ENCODE data around the gene UNC5B. TPM values are rescaled to one million over a fixed set of nuclear protein-coding genes. Genes with fewer than 3 reads are reported as not detected.
"Not testable (repeated sequence)": the region's sequence is repeated elsewhere in the genome, so short reads cannot be mapped to it uniquely, and the experiment has no call there.

Gene UNC5B
- total RNA-seq, 4 donors from 2014 or later = 2.2 to 3.7 (median 3.2) TPM

GRCh38 chr10:71217266-71218045 lies 5.1 kb downstream of the UNC5B start:
- no peaks in the 10 kb centered on the region for H3K27me3 ChIP-seq
- no peaks in the 10 kb centered on the region for H3K36me3 ChIP-seq
- H3K9me3 ChIP-seq = no peaks in the 10 kb centered on the region
- peaks cover 0 to 47% (median 4%) of the 10 kb centered on the region in 3 donors for H3K4me1 ChIP-seq
- peak; percentile 25 for ATAC-seq
- 0 to 2% methylated on average over 14 to 15 of the region's 57 CpGs for WGBS, 2 donors (ENCODE audit: low coverage in 1 of 2)
- peak overlapping the region in 3 of 4 donors; percentile 34 to 67 (median 62) for H3K27ac ChIP-seq
- no peak for TF ChIP-seq POLR2AphosphoS5 (IDR thresholded peaks at IDR 0.05)
- TF ChIP-seq EP300 (IDR thresholded peaks at IDR 0.05) = no peak
- no peak for TF ChIP-seq CTCF (IDR thresholded peaks at IDR 0.05)
- no peak for TF ChIP-seq POLR2A (IDR thresholded peaks at IDR 0.05)
- peak overlapping the region; percentile 36 to 60 for H3K4me3 ChIP-seq

GRCh38 chr10:71218046-71218650 lies 5.8 kb downstream of the UNC5B start:
- Histone ChIP-seq H3K4me1 (peaks cover 0 to 41% (median 4%) of the 10 kb centered on the region in 3 donors), H3K36me3 (no peaks in the 10 kb centered on the region), H3K9me3 (no peaks in the 10 kb centered on the region), H3K27me3 (no peaks in the 10 kb centered on the region), H3K27ac (peak overlapping the region in 1 of 4 donors; percentile 67), H3K4me3 (peak overlapping the region in 1 of 2 donors; percentile 60)
- 71 to 73% methylated on average over 1 to 3 of the region's 4 CpGs for WGBS, 2 donors (ENCODE audit: low coverage in 1 of 2)
- ATAC-seq = no peak
- TF ChIP-seq POLR2AphosphoS5 (IDR thresholded peaks at IDR 0.05) (no peak), EP300 (IDR thresholded peaks at IDR 0.05) (no peak), POLR2A (IDR thresholded peaks at IDR 0.05) (no peak), CTCF (IDR thresholded peaks at IDR 0.05) (no peak)

GRCh38 chr10:71218651-71219050 lies 6.3 kb downstream of the UNC5B start:
- 86 to 100% methylated on average over 1 to 2 of the region's 5 CpGs for WGBS, 2 donors (ENCODE audit: low coverage in 1 of 2)
- no peak overlapping the region for H3K4me3 ChIP-seq
- no peak overlapping the region for H3K27ac ChIP-seq
- H3K36me3 ChIP-seq = no peaks in the 10 kb centered on the region
- no peaks in the 10 kb centered on the region for H3K27me3 ChIP-seq
- no peaks in the 10 kb centered on the region for H3K9me3 ChIP-seq
- TF ChIP-seq POLR2A (IDR thresholded peaks at IDR 0.05) = no peak
- no peak for TF ChIP-seq POLR2AphosphoS5 (IDR thresholded peaks at IDR 0.05)
- TF ChIP-seq CTCF (IDR thresholded peaks at IDR 0.05) = no peak
- no peak for TF ChIP-seq EP300 (IDR thresholded peaks at IDR 0.05)
- no peak for ATAC-seq
- H3K4me1 ChIP-seq = peaks cover 0 to 36% (median 4%) of the 10 kb centered on the region in 3 donors

- WGBS, 2 donors (ENCODE audit: low coverage in 1 of 2) = 82 to 96% methylated on average over 6 to 7 of the region's 7 CpGs
- peaks cover 0 to 29% (median 4%) of the 10 kb centered on the region in 3 donors for H3K4me1 ChIP-seq
- ATAC-seq = not testable (repeated sequence)
Observed at GRCh38 chr10:71219236-71219917, 7.0 kb downstream of the UNC5B start.

GRCh38 chr10:71219918-71220688 lies 7.7 kb downstream of the UNC5B start:
- Histone ChIP-seq H3K27me3 (no peaks in the 10 kb centered on the region), H3K36me3 (no peaks in the 10 kb centered on the region), H3K9me3 (no peaks in the 10 kb centered on the region), H3K4me1 (peaks cover 0 to 22% (median 4%) of the 10 kb centered on the region in 3 donors), H3K4me3 (no peak overlapping the region), H3K27ac (no peak overlapping the region)
- TF ChIP-seq POLR2AphosphoS5 (IDR thresholded peaks at IDR 0.05) (no peak), CTCF (IDR thresholded peaks at IDR 0.05) (no peak), POLR2A (IDR thresholded peaks at IDR 0.05) (no peak), EP300 (IDR thresholded peaks at IDR 0.05) (no peak)
- no peak for ATAC-seq
- WGBS, 2 donors (ENCODE audit: low coverage in 1 of 2) = 88 to 97% methylated on average over 1 to 3 of the region's 8 CpGs

More at GRCh38 chr10:71219236-71219917, 7.0 kb downstream of the UNC5B start:
- not testable (repeated sequence) for H3K27ac ChIP-seq, H3K36me3 ChIP-seq, H3K9me3 ChIP-seq, H3K27me3 ChIP-seq, H3K4me3 ChIP-seq

Measured in gastroesophageal sphincter (tissue), 4 donors.